Activated naive CD8-positive, alpha-beta T cell treated with anti-CD3 and anti-CD28 coated beads, Interleukin-2, amount 50 U/mL, for 16 hours (primary cell): Measurements from ENCODE around the gene FOXP1.
"Not testable (repeated sequence)": the region's sequence is repeated elsewhere in the genome, so short reads cannot be mapped to it uniquely, and the experiment has no call there.

Source experiments
- DNase-seq: peaks from one replicate; pipeline ENCODE4 v3.0.0-alpha.2; 2020; ENCODE audit warnings: low read depth, low spot score

FOXP1 gene

GRCh38 chr3:71330505-71330904 lies 253.0 kb downstream of the FOXP1 start:
- no peak for DNase-seq

DNA sequence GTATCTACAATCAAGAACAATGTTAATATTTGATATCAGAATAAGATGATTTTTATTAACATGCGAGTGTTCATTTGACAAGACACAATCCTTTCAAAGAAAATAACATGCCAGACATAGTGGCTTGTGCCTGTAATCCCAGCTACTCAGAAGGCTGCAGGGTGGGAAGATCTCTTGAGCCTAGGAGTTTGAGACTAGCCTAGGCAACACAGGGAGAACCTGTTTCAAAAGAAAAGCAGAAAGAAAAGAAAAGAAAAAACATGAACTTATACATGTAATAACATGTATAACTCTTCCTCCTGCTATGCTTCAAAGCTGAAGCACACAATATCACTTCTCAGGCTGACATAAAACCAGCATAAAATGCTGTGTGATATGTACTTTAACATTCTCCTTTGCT lies 253.7 kb downstream of the FOXP1 start:
- DNase-seq: no peak

DNA sequence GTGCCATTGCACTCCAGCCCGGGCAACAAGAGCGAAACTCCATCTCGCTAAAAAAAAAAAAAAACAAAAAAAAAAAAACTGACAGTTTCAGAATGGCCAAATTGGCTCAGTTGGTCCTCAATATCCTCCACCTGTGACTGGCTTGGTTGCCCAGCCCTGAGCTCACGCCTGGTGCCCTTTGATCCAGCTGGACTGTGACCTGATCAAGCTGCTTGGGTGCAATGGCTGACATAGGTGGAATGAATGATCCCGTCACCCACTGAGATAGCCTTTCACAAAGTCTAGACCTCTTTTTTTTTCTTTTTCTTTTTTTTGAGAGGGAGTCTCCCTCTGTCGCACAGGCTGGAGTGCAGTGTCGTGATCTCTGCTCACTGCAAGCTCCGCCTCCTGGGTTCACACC lies 254.6 kb downstream of the FOXP1 start:
- no peak for DNase-seq

- no peak for DNase-seq
Observed at GRCh38 chr3:71327936-71328335, 255.6 kb downstream of the FOXP1 start.

DNA sequence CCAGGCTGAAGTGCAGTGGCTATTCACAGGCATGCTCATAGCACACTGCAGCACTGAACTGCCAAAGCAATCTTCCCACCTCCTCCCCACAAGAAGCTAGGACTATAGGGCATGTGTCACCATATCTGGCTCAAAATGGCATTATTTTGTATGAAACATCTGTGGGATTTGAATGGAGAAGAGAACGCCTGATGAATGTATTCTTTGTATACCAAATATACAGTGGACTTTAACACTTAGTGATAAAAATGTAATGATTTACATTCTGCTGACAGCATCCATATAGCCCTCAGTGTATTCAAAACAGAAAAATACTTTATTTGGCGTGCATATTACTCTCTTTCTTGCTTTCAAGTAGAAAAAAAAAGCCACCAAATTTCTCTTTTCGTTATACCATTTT lies 257.8 kb downstream of the FOXP1 start:
- DNase-seq: no peak

GRCh38 chr3:71324224-71324623 lies 259.3 kb downstream of the FOXP1 start:
- not testable (repeated sequence) for DNase-seq

GRCh38 chr3:71323558-71323957 lies 260.0 kb downstream of the FOXP1 start:
- DNase-seq: no peak

GRCh38 chr3:71322154-71322553 lies 261.4 kb downstream of the FOXP1 start:
- DNase-seq: no peak

DNA sequence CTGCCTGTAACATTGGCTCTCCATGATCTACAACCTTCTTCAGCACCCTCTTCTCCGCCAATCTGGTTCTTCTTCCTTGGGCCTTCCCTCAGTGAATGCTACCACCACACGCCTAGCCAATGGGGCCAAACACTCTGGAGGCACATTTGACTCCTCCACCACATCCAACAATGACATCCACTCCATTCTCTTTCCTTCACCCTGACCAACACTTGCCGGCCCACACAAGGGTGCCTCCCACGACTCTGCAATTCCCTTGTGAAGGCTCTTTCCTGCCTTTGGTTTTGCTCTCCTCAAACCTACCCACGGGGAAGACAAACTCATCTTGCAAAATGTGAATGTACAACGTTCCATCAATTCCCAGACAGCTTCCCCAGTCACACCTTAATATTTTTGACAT lies 263.8 kb downstream of the FOXP1 start:
- no peak for DNase-seq

DNA sequence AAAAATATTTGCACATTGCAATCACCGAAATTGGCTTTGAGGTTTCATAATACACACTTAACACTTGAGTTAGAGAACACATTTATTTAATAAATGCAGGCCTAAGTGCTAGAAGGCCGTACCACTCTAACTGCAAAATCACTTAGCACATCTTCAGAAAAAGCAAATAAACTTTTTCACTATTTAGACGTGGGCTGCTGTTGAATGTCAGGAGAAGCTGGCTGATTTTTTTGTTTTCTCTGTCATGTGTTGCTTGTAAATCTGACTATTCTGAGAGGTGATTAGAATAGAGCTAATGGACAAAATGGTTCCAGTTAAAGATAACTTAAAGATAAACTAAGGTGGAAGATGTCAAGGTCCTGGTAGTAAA lies 265.1 kb downstream of the FOXP1 start:
- no peak for DNase-seq

DNA sequence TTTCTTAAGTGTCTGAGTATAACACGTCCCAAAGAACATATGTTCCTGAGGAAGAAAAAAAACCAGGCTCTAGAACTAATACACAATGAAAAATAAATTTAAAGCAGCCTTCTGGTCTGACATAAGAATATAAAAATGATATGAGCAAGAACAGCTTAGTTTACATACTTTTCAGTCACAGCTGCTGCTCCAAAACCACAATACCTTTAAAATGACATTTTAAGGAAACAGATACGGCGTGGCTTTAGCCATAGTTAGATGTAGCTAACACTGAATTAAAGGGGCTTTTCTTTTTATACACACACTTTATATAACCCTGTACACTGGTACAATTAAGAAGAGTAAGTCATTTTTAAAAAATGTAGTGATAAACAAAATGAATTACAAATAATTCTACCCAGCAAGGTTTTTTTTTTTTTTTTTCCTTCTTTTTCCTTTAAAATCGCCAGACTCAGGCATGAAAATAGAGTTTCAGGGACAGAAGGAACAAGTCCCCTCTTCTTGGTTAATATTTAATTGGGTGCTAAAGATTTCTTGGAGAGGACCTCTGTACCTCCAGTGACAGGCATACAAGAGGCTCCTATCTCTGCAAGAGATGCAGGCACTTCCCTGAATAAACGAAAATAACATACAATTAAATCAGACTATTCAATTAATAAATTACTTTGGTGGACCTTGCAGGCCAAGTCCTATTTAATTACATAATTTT lies 265.6 kb downstream of the FOXP1 start:
- no peak for DNase-seq

DNA sequence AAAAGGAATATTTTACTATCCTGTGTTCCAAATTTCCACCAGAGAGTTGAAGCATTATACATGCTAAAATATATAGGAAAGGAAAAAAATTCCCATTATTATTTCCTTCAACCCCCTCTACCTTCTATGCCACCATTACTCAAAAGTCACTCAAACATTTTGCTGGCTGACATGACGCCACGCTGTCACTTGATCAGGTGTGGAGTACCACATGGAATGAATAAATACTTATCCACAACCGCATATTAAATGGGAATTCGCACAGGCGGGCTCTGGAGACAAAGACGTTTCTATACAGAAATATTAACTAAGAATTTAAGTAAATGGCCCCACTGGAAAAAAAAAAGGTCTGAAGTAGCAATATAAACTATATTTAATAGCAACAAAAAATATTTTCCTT lies 266.4 kb downstream of the FOXP1 start:
- DNase-seq: no peak

- DNase-seq: no peak
Observed at GRCh38 chr3:71316066-71316777, 267.3 kb downstream of the FOXP1 start.

GRCh38 chr3:71315431-71315830 lies 268.1 kb downstream of the FOXP1 start:
- DNase-seq: no peak

GRCh38 chr3:71313844-71314243 lies 269.7 kb downstream of the FOXP1 start:
- DNase-seq: no peak

- no peak for DNase-seq
Observed at GRCh38 chr3:71312461-71312860, 271.1 kb downstream of the FOXP1 start.

GRCh38 chr3:71311661-71312046 lies 271.9 kb downstream of the FOXP1 start:
- DNase-seq: no peak

- no peak for DNase-seq
Observed at GRCh38 chr3:71310980-71311660, 272.4 kb downstream of the FOXP1 start.

GRCh38 chr3:71310359-71310979 lies 273.1 kb downstream of the FOXP1 start:
- no peak for DNase-seq

GRCh38 chr3:71309886-71310285 lies 273.6 kb downstream of the FOXP1 start:
- no peak for DNase-seq

GRCh38 chr3:71309342-71309741 lies 274.2 kb downstream of the FOXP1 start:
- DNase-seq: no peak

DNA sequence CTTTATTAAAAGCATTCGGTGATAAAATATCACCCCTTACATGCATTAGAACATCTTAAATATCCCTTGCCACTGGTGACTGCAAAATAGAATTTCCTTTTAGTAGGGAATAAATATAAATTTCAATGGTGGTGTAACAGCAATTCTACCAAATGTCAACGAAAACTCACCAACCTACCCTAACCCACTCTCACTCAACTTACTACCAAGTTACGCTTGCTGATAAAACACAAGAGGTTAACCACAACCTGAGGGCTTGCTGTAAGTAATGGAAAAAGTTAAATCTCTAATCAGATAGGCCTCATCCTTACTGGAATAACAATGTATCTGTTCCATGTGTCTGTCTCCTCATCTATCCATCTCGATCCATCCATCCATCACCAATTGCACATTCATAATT lies 274.7 kb downstream of the FOXP1 start:
- DNase-seq: no peak
